Measurements from ENCODE around the gene GRIK5.
"Not testable (repeated sequence)": the region's sequence is repeated elsewhere in the genome, so short reads cannot be mapped to it uniquely, and the experiment has no call there.

Gene GRIK5

DNA sequence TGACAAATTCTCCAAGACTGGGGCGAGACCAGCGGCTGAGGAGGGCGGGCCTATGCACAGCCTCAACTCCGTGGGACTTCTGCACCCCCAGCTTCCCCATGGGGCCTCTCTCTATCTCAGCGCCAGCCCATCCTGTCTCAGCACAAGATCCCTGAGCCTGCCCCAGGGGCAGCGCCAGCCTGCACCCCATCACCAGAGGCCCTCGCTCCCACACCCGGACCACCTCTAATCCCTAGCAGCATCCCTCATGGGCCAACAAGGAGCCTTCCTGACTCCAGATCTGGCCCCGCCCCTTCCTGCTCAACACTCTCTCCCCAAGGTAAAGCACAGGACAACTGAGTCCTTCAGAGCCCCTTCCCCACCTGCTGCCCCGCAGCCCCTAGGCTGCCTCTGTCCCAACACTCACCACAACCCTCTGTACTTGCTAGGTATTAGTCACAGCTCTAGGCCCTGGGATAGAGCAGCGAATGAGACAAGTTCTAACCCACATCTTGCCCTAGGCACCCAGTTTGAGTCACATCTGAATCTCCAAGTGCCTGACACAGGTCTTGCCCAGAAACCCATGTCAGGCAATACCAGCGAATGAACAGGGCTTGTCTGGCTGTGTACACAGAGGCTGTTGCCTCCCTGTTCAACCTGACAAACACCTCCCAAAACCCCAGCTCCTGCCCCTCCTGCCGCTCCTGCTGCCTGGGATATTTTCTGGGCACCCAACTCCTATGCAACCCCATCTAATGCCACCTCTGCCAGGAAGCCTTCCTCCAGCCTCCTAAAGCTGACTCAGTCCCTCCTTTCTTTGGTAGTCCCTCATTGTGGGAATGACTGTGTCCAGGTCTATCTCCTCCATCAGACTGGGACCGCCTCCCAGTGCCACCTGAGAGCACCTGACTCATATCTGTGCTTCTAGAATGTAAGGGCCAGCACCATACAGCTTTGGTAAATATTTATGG is 18.6 kb downstream of the GRIK5 start:
- Histone ChIP-seq H3K36me3 (ENCODE audit: control insufficient read depth, insufficient read depth, low read length) (peaks cover 40% of the 10 kb centered on the region), H3K4me1 (ENCODE audit: control insufficient read depth, insufficient read depth, low read length) (no peaks in the 10 kb centered on the region; the same call in 1 of the 2 replicates), H3K27ac (ENCODE audit: low read length) (no peak overlapping the region), H3K9me3 (ENCODE audit: control insufficient read depth, insufficient read depth, low read length) (no peaks in the 10 kb centered on the region), H3K27me3 (ENCODE audit: control insufficient read depth, insufficient read depth, low read length) (no peaks in the 10 kb centered on the region), H3K4me3 (ENCODE audit: low read length) (no peak overlapping the region)
- no CpG with 5 or more reads among the region's 14 CpGs for WGBS (ENCODE audit: insufficient coverage, insufficient read length)
- DNase-seq (ENCODE audit: low read depth, low spot score) = no peak

DNA sequence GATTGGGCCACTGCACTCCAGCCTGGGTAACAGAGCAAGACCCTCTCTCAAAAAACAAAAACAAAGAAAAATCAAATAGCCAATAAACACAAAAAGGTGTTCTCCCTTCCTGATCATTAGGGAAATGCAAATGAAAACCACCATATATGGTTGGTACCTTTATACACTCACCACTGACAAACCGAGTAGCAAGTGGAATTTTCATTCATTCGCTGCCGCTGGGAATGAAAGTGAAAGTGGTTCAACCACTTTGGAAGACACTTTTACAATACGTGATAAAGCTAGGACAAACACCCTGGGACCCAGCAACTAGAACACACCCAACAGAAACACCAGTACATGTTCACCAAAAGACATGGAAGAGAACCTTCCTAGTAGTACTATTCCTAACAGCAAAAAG is 21.0 kb downstream of the GRIK5 start:
- Histone ChIP-seq H3K27me3 (ENCODE audit: control insufficient read depth, insufficient read depth, low read length) (no peaks in the 10 kb centered on the region), H3K9me3 (ENCODE audit: control insufficient read depth, insufficient read depth, low read length) (no peaks in the 10 kb centered on the region), H3K27ac (ENCODE audit: low read length) (no peak overlapping the region), H3K4me3 (ENCODE audit: low read length) (no peak overlapping the region), H3K36me3 (ENCODE audit: control insufficient read depth, insufficient read depth, low read length) (peaks cover 29% of the 10 kb centered on the region), H3K4me1 (ENCODE audit: control insufficient read depth, insufficient read depth, low read length) (no peaks in the 10 kb centered on the region; the same call in 1 of the 2 replicates)
- no peak for DNase-seq (ENCODE audit: low read depth, low spot score)
- no CpG with 5 or more reads among the region's 4 CpGs for WGBS (ENCODE audit: insufficient coverage, insufficient read length)

DNA sequence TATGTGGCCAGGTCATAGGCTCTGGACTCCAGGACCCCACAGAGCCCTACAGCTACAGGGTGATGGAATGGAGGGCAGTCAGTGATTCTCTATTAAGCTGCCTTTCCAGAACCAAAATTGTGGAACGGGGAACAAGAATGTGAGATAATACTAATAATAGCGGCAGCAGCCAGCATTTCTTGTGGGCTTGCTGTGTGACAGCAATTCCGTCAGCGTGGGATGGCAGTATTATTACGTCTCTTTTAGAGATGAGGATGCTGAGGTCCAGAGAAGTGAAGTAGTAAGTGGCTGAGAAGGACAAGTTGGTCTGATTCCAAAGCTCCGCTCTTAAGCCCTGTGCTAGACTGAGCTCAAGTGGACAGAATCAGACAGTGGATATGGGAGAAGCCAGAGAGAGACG is 24.4 kb downstream of the GRIK5 start:
- H3K36me3 ChIP-seq (ENCODE audit: control insufficient read depth, insufficient read depth, low read length) = peaks cover 19% of the 10 kb centered on the region
- DNase-seq (ENCODE audit: low read depth, low spot score) = no peak
- WGBS (ENCODE audit: insufficient coverage, insufficient read length) = no CpG with 5 or more reads among the region's 7 CpGs

DNA sequence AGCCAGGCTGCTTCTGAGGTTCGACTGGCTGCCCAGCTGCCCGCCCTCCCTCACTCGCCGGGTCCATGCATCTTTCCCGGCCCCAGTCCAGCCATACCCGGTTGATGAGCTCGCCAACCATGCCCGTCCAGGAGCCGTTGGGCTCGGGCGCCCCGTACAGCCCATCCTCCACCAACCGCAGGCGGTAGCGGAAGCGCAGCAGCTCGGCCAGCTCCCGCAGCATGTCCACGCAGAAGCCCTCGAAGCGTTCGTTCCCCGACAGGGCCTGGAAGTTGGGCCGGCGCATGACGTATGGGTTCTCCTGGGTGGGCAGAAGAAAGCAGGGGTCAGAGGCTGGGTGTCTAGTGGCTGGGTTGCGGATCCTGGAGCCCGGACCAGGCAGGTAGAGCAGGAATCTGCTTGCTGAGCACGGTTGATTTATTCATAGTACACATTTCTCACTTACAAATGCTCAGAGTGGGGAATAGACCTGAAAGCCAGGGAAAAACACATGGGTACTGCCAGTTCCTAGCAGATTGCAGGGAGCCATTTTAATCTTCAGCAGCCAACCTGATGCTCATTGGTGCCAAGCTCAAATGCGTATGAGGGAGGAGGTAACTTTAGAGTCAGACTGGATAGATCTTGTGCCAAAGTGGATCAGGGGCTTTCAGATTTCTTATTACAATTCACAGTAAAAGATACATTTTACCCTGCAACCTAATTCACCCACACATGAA is 27.4 kb downstream of the GRIK5 start:
- H3K27ac ChIP-seq (ENCODE audit: low read length) = no peak overlapping the region
- no peak for DNase-seq (ENCODE audit: low read depth, low spot score)
- H3K9me3 ChIP-seq (ENCODE audit: control insufficient read depth, insufficient read depth, low read length) = no peaks in the 10 kb centered on the region
- H3K27me3 ChIP-seq (ENCODE audit: control insufficient read depth, insufficient read depth, low read length) = no peaks in the 10 kb centered on the region
- no peaks in the 10 kb centered on the region for H3K4me1 ChIP-seq (ENCODE audit: control insufficient read depth, insufficient read depth, low read length)
- WGBS (ENCODE audit: insufficient coverage, insufficient read length) = no CpG with 5 or more reads among the region's 30 CpGs
- peaks cover 20% of the 10 kb centered on the region for H3K36me3 ChIP-seq (ENCODE audit: control insufficient read depth, insufficient read depth, low read length)
- H3K4me3 ChIP-seq (ENCODE audit: low read length) = no peak overlapping the region

More for the DNA sequence above, 24.4 kb downstream of the GRIK5 start:
- Histone ChIP-seq H3K27ac (ENCODE audit: low read length) (no peak overlapping the region), H3K9me3 (ENCODE audit: control insufficient read depth, insufficient read depth, low read length) (no peaks in the 10 kb centered on the region), H3K4me1 (ENCODE audit: control insufficient read depth, insufficient read depth, low read length) (no peaks in the 10 kb centered on the region), H3K4me3 (ENCODE audit: low read length) (no peak overlapping the region), H3K27me3 (ENCODE audit: control insufficient read depth, insufficient read depth, low read length) (no peaks in the 10 kb centered on the region)

DNA sequence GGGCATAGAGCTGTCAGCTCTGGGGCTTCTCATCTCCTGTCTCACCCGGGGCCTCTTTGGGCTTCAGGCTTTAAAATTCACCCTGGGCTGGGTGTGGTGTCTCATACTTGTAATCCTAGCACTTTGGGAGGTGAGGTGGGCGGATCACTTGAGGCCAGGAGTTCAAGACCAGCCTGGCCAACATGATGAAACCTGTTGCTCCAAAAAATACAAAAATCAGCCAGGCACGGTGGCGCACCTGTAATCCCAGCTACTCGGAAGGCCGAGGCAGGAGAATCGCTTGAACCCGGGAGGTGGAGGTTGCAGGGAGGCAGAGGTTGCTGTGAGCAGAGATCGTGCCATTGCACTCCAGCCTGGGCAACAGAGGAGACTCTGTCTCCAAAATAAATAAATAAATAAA is 29.5 kb downstream of the GRIK5 start:
- H3K4me3 ChIP-seq (ENCODE audit: low read length); H3K9me3 ChIP-seq (ENCODE audit: control insufficient read depth, insufficient read depth, low read length); H3K4me1 ChIP-seq (ENCODE audit: control insufficient read depth, insufficient read depth, low read length); DNase-seq (ENCODE audit: low read depth, low spot score); H3K27ac ChIP-seq (ENCODE audit: low read length); H3K27me3 ChIP-seq (ENCODE audit: control insufficient read depth, insufficient read depth, low read length): not testable (repeated sequence)
- peaks cover 21% of the 10 kb centered on the region for H3K36me3 ChIP-seq (ENCODE audit: control insufficient read depth, insufficient read depth, low read length)
- whole genome bisulfite sequencing (ENCODE audit: insufficient coverage, insufficient read length) = no CpG with 5 or more reads among the region's 9 CpGs

DNA sequence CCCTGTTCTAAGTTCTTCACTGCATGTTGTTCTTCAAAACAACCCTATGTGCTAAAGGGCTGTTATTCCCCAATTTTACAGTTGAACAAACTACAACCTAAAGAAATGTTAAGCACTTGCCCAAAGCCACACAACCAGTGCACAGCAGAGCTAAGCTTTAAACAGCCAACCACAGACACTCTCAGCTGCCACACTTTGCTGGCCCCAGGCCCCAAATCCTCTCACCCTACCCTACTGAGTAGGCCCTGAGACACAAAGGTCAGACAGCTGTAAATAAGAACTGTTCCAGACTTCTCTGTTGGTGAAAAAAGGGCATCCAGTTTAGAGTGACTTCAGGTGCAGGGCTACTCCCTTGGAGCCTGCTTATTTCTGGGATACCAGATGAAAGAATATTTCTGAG is 30.0 kb downstream of the GRIK5 start:
- Histone ChIP-seq H3K27ac (ENCODE audit: low read length) (no peak overlapping the region), H3K36me3 (ENCODE audit: control insufficient read depth, insufficient read depth, low read length) (peaks cover 16% of the 10 kb centered on the region), H3K9me3 (ENCODE audit: control insufficient read depth, insufficient read depth, low read length) (no peaks in the 10 kb centered on the region), H3K4me1 (ENCODE audit: control insufficient read depth, insufficient read depth, low read length) (no peaks in the 10 kb centered on the region), H3K27me3 (ENCODE audit: control insufficient read depth, insufficient read depth, low read length) (no peaks in the 10 kb centered on the region), H3K4me3 (ENCODE audit: low read length) (no peak overlapping the region)
- DNase-seq (ENCODE audit: low read depth, low spot score) = no peak

DNA sequence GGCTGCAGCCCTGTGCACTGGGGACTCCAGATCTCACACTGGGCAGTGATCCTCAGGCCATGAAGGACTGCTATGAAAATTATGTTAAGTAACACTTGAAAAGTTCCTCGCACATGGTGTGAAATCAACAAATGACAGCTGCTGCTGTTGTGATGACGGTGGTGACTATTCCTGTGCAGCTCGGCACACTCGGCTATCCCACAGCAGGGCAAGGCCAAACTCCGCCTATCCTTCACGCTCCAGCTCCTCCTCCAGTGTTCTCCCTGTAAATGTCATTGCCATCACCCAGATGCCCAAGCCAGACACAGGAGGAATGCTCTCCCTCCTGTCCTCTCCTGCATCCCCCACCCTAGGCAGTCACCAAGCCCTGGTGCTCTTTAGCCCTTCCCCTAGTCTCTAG is 31.3 kb downstream of the GRIK5 start:
- Histone ChIP-seq H3K4me1 (ENCODE audit: control insufficient read depth, insufficient read depth, low read length) (no peaks in the 10 kb centered on the region), H3K27me3 (ENCODE audit: control insufficient read depth, insufficient read depth, low read length) (no peaks in the 10 kb centered on the region), H3K36me3 (ENCODE audit: control insufficient read depth, insufficient read depth, low read length) (peaks cover 16% of the 10 kb centered on the region), H3K4me3 (ENCODE audit: low read length) (no peak overlapping the region), H3K27ac (ENCODE audit: low read length) (no peak overlapping the region), H3K9me3 (ENCODE audit: control insufficient read depth, insufficient read depth, low read length) (no peaks in the 10 kb centered on the region)
- no CpG with 5 or more reads among the region's 6 CpGs for WGBS (ENCODE audit: insufficient coverage, insufficient read length)
- no peak for DNase-seq (ENCODE audit: low read depth, low spot score)

DNA sequence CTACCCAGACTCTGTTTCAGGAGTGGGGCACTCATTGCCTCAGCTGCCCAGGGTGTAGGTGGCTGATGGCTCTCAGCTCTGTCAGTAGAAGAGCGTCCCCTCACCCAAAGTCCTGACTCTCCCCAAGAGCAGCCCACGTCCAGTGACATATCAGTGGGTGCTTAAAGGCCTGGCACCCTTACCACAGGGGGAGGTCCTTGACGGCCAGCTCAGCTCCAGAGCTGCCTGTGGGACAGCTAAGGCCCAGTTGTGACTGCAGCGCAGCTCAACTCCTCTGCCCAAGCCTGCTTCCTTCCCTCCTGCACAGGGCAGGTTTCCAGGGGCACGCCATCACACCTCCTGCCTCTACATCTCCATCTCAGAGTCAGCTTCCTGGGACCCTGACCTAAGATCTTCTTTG is 32.4 kb downstream of the GRIK5 start:
- Histone ChIP-seq H3K27me3 (ENCODE audit: control insufficient read depth, insufficient read depth, low read length) (no peaks in the 10 kb centered on the region), H3K4me3 (ENCODE audit: low read length) (no peak overlapping the region), H3K27ac (ENCODE audit: low read length) (no peak overlapping the region), H3K36me3 (ENCODE audit: control insufficient read depth, insufficient read depth, low read length) (peaks cover 16% of the 10 kb centered on the region), H3K9me3 (ENCODE audit: control insufficient read depth, insufficient read depth, low read length) (no peaks in the 10 kb centered on the region), H3K4me1 (ENCODE audit: control insufficient read depth, insufficient read depth, low read length) (no peaks in the 10 kb centered on the region)
- WGBS (ENCODE audit: insufficient coverage, insufficient read length) = no CpG with 5 or more reads among the region's 5 CpGs
- no peak for DNase-seq (ENCODE audit: low read depth, low spot score)

DNA sequence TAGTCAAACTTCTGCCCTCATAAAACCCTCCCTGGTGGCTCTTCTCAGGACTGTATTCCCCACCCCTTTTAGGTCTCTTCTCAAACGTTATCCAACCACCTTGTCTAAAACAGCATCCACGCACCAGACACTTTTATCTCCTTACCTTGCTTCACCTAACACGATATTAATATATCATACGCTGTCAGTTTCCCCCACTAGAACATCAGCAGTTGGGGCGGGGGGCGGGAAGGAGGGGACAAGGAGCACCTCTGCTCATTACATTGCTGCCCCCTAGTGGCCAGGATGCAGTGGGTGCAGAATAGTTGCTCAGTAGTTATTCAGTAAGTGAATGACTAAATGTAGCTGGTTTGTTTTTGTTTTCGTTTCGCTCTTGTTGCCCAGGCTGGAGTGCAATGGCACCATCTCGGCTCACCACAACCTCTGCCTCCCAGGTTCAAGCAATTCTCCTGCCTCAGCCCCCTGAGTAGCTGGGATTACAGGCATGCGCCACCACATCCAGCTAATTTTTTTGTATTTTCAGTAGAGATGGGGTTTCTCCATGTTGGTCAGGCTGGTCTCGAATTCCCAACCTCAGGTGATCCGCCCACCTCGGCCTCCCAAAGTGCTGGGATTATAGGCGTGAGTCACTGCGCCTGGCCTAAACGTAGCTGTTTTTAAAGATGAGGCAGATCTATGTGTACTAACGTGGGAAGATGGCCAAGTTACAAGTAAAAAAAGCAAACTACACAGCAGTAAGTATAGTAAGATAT is 35.2 kb downstream of the GRIK5 start:
- 100% methylated on average over 3 of the region's 17 CpGs for WGBS (ENCODE audit: insufficient coverage, insufficient read length)
- H3K4me1 ChIP-seq (ENCODE audit: control insufficient read depth, insufficient read depth, low read length); H3K27ac ChIP-seq (ENCODE audit: low read length); H3K4me3 ChIP-seq (ENCODE audit: low read length); H3K36me3 ChIP-seq (ENCODE audit: control insufficient read depth, insufficient read depth, low read length); H3K27me3 ChIP-seq (ENCODE audit: control insufficient read depth, insufficient read depth, low read length); H3K9me3 ChIP-seq (ENCODE audit: control insufficient read depth, insufficient read depth, low read length): not testable (repeated sequence)
- DNase-seq (ENCODE audit: low read depth, low spot score) = peak; percentile 52

DNA sequence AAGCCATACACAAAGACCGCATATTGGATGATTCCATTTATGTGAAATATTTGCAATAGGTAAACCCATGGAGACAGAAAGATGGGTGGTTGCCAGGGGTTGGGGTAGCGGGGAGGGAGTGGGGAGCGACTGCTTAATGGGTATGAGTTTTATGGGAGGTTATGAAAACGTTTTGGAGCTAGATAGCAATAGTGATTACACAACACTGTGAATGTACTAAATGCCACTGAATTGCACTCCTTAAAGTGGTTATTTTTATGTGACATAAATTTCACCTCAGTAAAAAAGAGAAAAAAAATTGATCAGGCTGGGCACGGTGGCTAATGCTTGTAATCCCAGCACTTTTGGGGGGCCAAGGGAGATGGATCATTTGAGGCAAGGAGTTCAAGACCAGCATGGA is 36.6 kb downstream of the GRIK5 start:
- Histone ChIP-seq H3K36me3 (ENCODE audit: control insufficient read depth, insufficient read depth, low read length) (0 out of 2 replicates have a peak, but pooled peaks cover 3% of the 10 kb centered on the region), H3K4me1 (ENCODE audit: control insufficient read depth, insufficient read depth, low read length) (peaks cover 2% of the 10 kb centered on the region; the same call in 1 of the 2 replicates), H3K27me3 (ENCODE audit: control insufficient read depth, insufficient read depth, low read length) (no peaks in the 10 kb centered on the region), H3K9me3 (ENCODE audit: control insufficient read depth, insufficient read depth, low read length) (no peaks in the 10 kb centered on the region), H3K27ac (ENCODE audit: low read length) (no peak overlapping the region), H3K4me3 (ENCODE audit: low read length) (no peak overlapping the region)
- 100% methylated on average over 3 of the region's 5 CpGs for WGBS (ENCODE audit: insufficient coverage, insufficient read length)
- DNase-seq (ENCODE audit: low read depth, low spot score) = no peak
